ENCODE results near the gene ELOVL6.

Gene ELOVL6

DNA sequence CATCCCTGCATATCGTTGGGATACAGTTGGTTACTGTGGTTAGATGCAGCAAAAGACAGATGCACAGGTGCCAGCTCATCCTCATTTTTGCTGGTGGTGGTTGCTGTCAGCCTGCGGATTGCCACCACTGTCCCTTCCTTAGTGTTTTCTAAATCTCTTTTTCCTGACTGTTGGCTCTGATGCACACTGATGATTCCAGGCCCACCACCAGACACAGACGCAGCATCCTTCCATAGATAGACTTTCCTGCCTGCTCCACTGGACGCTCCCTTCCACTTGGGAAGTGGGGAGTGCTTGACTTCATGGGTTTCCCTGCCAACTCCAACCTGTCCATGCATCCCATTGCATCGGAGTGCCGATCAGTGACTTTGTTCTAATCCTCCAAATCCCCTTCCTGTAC is 184.2 kb downstream of the ELOVL6 start:
- DNase-seq, result no peak

DNA sequence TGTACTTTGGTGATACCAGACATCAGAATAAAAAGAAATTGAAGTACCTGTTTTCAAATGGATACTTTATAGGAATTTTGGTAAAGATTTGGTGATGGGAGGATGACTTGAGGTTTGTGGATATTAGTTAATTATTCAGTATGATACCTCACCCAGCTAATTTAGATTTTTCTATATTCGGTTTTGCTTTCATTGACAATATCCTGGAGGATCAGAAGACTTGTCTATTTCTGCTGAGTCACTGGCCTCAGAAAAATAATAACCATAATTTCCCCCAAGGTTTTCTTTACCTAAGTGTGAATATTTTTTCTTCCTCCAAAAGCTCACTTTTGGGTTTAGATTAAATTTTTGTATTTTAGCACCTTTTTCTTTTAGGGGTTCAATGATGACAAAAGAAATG is 185.5 kb downstream of the ELOVL6 start:
- no peak for DNase-seq

GRCh38 chr4:110010797-110011196 is 187.6 kb downstream of the ELOVL6 start:
- DNase-seq, result no peak

DNA sequence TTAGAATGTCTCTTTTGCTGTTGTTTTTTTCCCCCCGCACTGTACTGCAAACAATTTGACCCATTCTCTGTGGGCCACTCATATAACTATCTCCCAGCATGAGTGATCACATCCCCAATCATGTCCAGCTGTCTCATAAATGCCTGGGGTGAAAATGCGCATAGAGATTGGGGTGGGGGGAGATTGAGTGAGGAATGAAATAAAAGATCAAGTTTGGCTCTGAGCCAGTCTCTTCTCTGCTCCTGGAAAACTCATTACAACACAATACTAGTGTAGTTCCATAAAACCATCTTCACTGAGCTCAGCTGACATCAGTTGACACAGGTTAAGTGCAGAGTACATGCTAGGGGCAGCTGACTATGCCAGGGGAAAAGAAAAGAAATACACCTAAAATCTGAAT is 188.9 kb downstream of the ELOVL6 start:
- no peak for DNase-seq

DNA sequence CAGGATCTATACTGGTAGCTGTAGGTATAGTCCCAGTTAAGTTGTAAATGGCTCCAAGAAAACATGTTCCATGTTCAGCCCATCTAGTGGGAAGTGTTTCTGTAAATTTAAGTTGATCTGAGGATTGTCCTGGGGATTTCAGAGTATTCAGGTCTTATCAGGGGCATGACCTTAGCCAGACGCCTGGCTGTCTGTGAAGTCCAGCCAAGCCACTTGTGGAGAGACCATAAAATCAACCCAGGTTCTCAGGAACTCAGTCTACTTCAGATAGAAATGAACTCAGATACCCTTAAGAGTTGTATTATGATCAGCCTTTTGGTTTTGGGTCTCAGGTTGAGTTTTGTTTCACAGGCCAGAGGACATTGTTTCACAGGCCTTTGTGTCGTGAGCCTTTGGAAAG is 189.9 kb downstream of the ELOVL6 start:
- DNase-seq, result no peak

DNA sequence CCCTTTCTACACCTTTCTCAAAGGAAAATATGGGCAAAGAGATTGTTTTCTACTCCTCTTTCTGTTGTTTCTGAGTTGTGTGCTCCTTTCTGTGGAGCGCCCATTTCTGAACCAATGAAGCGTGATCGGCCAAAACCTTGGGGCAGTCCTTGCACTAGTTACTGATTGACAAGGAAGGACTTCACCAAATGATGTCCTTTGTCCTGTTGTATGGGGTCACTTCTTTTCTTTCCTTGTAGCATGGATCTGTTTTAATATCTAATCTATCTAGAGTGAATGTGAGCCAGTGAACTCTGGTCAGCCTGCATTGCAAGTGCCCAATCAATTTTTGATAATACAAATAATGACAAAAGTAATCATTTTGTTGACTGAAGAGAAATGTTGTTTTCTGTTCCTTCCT is 191.2 kb downstream of the ELOVL6 start:
- no peak for DNase-seq

- DNase-seq, result peak; percentile 33
Observed at GRCh38 chr4:110005461-110006056, 192.9 kb downstream of the ELOVL6 start.

DNA sequence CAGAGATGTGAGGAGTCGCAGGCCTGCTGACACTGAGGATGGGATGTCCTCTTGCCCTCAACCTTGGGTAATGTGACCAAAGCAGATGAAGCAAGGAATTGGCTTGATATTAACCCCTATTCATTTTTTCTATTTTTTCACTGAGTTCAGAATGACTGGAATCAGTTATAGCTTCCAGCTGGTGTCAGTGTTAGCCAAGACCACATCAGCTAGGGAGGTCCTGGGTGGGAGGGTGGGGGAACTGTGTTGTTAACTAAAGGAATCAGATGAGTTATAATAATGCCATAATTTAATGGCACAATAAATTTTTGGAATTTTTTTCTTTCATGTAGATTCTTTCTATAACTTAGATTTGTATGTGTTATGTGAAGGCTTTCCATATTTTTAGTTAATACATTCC is 193.9 kb downstream of the ELOVL6 start:
- no peak for DNase-seq

DNA sequence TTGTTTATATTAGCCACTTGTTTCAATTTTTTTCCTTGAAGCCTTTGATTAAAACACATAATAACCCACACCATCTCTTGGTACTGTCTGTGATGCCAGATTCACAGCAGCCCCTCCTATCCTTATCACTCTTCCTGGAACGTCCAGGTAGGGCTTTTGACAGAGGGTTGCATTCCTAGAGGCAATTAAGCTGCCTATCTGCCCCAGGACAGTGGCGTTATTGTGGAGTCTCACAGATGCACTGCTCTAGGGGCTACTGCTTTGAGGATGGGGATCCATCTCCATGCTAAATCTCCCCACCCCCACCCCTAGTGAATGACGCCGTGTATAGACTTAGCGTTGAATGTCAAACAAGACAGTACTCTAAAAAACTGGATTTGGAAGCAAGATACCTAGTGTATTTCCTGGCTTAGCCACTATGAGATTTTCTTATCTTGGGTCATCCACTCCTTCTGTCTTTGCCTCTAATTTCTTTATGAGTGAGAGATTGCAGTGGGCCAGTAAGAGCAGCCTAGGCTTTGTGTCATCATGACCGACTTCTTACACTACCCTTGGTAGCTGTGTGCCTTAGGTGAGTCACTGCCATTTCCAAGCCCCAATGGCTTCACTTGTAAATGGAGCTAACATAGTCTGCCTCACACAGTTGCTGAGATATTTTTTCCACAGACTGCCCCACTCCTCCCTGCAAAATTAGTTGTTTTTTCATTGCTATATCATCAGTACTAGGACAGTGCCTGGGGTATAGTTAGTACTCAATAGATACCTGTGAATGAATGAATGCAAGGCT is 194.8 kb downstream of the ELOVL6 start:
- no peak for DNase-seq

DNA sequence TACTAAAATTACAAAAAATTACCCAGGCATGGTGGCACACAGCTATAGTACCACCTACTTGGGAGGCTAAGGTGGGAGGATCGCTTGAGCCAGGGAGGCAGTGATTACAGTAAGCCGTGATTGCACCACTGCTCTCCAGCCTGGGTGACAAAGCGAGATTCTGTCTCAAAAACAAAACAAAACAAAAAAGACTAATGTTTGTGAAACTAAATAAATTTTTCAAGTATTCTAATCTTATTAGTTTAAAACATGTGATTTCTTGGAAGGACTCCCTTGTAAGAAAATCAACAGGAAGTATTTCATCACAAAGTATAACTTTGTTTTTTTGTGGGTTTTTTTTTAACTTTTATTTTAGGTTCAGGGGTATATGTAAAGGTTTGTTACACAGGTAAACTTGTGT is 196.1 kb downstream of the ELOVL6 start:
- DNase-seq, result no peak

DNA sequence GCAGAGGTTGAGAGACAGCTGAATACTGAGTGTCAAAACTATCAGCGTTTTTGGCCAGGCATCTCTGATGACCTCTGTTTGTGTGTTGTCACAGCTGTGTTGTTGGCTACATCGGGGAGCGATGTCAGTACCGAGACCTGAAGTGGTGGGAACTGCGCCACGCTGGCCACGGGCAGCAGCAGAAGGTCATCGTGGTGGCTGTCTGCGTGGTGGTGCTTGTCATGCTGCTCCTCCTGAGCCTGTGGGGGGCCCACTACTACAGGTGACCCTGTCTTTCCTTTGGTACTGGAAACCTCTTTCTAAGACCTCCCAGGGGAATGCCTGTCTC is 198.9 kb downstream of the ELOVL6 start:
- no peak for DNase-seq

- peak; percentile 41 for DNase-seq
Observed at GRCh38 chr4:109998867-109999584, 199.4 kb downstream of the ELOVL6 start.

DNA sequence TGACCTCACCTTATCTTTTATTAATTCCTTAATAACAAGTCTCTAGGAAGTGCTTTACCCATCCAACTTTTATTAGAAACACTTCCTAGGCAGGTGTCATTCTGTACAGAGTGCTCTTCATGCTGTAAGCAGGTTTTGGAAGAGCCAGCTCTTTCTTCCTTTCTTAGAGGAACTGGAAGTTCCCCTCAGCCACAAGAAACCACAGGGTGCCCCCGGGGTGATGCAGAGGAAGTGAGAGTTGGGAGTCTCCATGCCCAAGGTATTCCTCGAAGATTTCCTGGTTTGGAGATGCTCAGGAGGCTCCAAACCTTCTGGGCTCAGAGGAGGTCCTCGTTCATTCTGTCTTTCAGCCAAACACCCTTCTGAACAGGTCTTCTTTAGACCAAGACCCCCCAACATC is 201.9 kb downstream of the ELOVL6 start:
- no peak for DNase-seq

Measured in NCI-H510A treated with DMSO at 0.1 percent for 48 hours (cell line).